ENCODE results near the gene SLC4A4.

The SLC4A4 gene

DNA sequence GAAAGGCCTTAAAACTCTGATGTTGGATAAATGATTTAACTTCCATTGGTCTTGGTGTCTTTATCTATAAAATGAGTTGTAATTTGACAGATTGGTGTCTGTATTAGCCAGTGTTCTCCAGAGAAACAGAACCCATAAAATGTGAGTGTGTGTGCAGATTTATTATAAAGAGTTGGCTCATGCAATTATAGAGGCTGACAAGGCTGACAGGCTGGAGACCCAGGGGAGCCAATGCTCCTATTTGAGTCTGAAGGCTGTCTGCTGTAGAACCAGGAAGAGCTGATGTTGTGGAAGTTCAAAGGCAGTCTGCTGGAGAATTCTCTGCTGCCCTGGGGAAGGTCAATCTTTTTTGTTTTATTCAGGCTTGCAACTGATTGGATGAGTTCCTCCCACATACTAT lies 131.7 kb downstream of the SLC4A4 start:
- Histone ChIP-seq H3K4me1 (ENCODE audit: low read depth, poor library complexity, severe bottlenecking) (no peaks in the 10 kb centered on the region), H3K79me2 (ENCODE audit: insufficient read depth, low read depth) (no peaks in the 10 kb centered on the region), H3K4me2 (no peak overlapping the region), H3K9ac (no peak overlapping the region), H3K4me3 (IDR thresholded peaks at IDR 0.05; ENCODE audit: insufficient read depth, low read depth, low read length) (no peak overlapping the region), H4K20me1 (ENCODE audit: insufficient read depth) (no peaks in the 10 kb centered on the region), H3K27me3 (ENCODE audit: insufficient read depth, low read depth) (no peaks in the 10 kb centered on the region), H3K27ac (no peak overlapping the region), H3K36me3 (ENCODE audit: insufficient read depth) (no peaks in the 10 kb centered on the region), H2AFZ (ENCODE audit: low read depth) (no peak overlapping the region)
- TF ChIP-seq, protein P1, sequence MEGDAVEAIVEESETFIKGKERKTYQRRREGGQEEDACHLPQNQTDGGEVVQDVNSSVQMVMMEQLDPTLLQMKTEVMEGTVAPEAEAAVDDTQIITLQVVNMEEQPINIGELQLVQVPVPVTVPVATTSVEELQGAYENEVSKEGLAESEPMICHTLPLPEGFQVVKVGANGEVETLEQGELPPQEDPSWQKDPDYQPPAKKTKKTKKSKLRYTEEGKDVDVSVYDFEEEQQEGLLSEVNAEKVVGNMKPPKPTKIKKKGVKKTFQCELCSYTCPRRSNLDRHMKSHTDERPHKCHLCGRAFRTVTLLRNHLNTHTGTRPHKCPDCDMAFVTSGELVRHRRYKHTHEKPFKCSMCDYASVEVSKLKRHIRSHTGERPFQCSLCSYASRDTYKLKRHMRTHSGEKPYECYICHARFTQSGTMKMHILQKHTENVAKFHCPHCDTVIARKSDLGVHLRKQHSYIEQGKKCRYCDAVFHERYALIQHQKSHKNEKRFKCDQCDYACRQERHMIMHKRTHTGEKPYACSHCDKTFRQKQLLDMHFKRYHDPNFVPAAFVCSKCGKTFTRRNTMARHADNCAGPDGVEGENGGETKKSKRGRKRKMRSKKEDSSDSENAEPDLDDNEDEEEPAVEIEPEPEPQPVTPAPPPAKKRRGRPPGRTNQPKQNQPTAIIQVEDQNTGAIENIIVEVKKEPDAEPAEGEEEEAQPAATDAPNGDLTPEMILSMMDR (conservative IDR thresholded peaks at IDR 0.05; ENCODE audit: low read depth, low read length) = no peak

DNA sequence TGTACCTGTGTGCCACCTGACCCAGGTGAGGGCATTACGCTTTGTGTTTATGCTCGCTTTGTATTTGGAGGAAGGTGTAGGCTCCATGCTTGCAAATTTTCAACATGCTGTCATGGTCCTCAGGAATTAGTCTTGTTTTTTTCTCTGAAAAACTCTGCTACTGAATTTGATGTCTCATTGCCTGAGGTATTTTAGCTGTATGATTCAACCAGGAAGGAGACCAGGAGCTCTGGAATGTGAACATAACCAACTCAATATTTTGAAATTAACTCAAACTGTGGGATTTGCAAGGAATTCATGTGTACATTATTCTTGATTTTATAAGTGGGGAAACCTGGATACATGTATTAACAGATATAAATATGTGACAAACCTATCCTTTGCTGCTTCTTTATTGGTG lies 134.1 kb downstream of the SLC4A4 start:
- H3K4me1 ChIP-seq (ENCODE audit: low read depth, poor library complexity, severe bottlenecking) = no peaks in the 10 kb centered on the region
- no peak overlapping the region for H3K27ac ChIP-seq
- no peak overlapping the region for H3K9ac ChIP-seq
- no peak overlapping the region for H2AFZ ChIP-seq (ENCODE audit: low read depth)
- H4K20me1 ChIP-seq (ENCODE audit: insufficient read depth) = no peaks in the 10 kb centered on the region
- no peaks in the 10 kb centered on the region for H3K79me2 ChIP-seq (ENCODE audit: insufficient read depth, low read depth)
- H3K27me3 ChIP-seq (ENCODE audit: insufficient read depth, low read depth) = no peaks in the 10 kb centered on the region
- no peaks in the 10 kb centered on the region for H3K36me3 ChIP-seq (ENCODE audit: insufficient read depth)
- no peak overlapping the region for H3K4me3 ChIP-seq (IDR thresholded peaks at IDR 0.05; ENCODE audit: insufficient read depth, low read depth, low read length)
- TF ChIP-seq, protein P1 (conservative IDR thresholded peaks at IDR 0.05; ENCODE audit: low read depth, low read length) = no peak
- H3K4me2 ChIP-seq = no peak overlapping the region

DNA sequence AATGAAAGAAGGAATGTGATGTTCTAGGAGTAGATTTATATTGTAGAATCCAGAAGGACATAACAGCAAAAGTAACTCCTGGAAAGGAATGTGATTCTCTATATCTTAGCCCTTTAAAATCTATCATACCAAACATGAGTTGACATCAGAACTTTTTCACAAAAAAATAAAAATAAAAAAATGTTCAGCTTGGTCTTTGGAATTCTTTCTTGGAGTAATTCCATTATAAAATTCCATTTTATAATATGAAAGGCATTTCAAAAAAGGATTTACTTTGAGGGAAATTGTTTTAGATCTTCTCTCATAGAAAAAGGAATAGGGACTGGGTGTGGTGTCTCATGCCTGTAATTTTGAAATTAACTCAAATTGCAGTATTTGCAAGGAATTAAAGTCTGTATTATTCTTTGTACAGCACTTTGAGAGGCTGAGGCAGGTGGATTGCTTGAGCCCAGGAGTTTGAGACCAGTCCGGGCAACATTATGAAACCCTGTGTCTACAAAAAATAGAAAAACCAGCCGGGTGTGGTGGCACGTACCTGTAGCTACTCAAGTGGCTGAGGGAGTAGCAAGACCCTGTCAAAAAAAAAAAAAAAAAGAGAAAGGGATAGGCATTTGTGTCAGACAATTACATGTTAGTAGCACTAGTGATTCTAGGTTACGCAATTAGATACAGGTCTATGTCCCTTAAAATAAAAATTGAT lies 134.9 kb downstream of the SLC4A4 start:
- no peak overlapping the region for H3K9ac ChIP-seq
- no peak overlapping the region for H3K4me2 ChIP-seq
- TF ChIP-seq, protein P1 (conservative IDR thresholded peaks at IDR 0.05; ENCODE audit: low read depth, low read length) = no peak
- no peaks in the 10 kb centered on the region for H4K20me1 ChIP-seq (ENCODE audit: insufficient read depth)
- no peaks in the 10 kb centered on the region for H3K4me1 ChIP-seq (ENCODE audit: low read depth, poor library complexity, severe bottlenecking)
- no peaks in the 10 kb centered on the region for H3K27me3 ChIP-seq (ENCODE audit: insufficient read depth, low read depth)
- H3K79me2 ChIP-seq (ENCODE audit: insufficient read depth, low read depth) = no peaks in the 10 kb centered on the region
- H3K27ac ChIP-seq = no peak overlapping the region
- H3K4me3 ChIP-seq (IDR thresholded peaks at IDR 0.05; ENCODE audit: insufficient read depth, low read depth, low read length) = no peak overlapping the region
- no peak overlapping the region for H2AFZ ChIP-seq (ENCODE audit: low read depth)
- no peaks in the 10 kb centered on the region for H3K36me3 ChIP-seq (ENCODE audit: insufficient read depth)

GRCh38 chr4:71474731-71475130 lies 135.9 kb downstream of the SLC4A4 start:
- no peaks in the 10 kb centered on the region for H4K20me1 ChIP-seq (ENCODE audit: insufficient read depth)
- H3K4me1 ChIP-seq (ENCODE audit: low read depth, poor library complexity, severe bottlenecking) = no peaks in the 10 kb centered on the region
- no peak overlapping the region for H3K4me3 ChIP-seq (IDR thresholded peaks at IDR 0.05; ENCODE audit: insufficient read depth, low read depth, low read length)
- H3K4me2 ChIP-seq = no peak overlapping the region
- H3K27ac ChIP-seq = no peak overlapping the region
- no peak overlapping the region for H3K9ac ChIP-seq
- no peaks in the 10 kb centered on the region for H3K79me2 ChIP-seq (ENCODE audit: insufficient read depth, low read depth)
- H3K27me3 ChIP-seq (ENCODE audit: insufficient read depth, low read depth) = no peaks in the 10 kb centered on the region
- TF ChIP-seq, protein P1 (conservative IDR thresholded peaks at IDR 0.05; ENCODE audit: low read depth, low read length) = no peak
- no peak overlapping the region for H2AFZ ChIP-seq (ENCODE audit: low read depth)
- H3K36me3 ChIP-seq (ENCODE audit: insufficient read depth) = no peaks in the 10 kb centered on the region

Measured in KMS-11 (cell line).